HL-60 (cell line): ENCODE data around the gene LCK.

Experiments
- DNase-seq, 2 experiments: peaks; one replicate each; pipeline ENCODE4 v3.0.0-alpha.2; 2010 to 2020; ENCODE audit warnings: low read depth in 1 of 2, low spot score in 1 of 2
- H3K27ac ChIP-seq: fragments of 250-450 bp; sonication (Bioruptor Pico); replicated peaks from 2 replicates; pipeline ENCODE4 v1.5.1; 2020; ENCODE audit warnings: mild to moderate bottlenecking, moderate library complexity
- H3K27me3 ChIP-seq: fragments of 250-450 bp; sonication (Bioruptor Pico); 2 replicates; pipeline ENCODE4 v1.5.1; 2021; ENCODE audit warnings: mild to moderate bottlenecking, moderate library complexity; ENCODE audit not compliant: insufficient read depth, poor library complexity, severe bottlenecking
- H3K4me3 ChIP-seq: replicated peaks from 2 replicates; pipeline ENCODE4 v1.5.1; 2011; ENCODE audit warnings: mild to moderate bottlenecking, control low read depth, low read length; ENCODE audit not compliant: insufficient read depth
- CTCF ChIP-seq: IDR thresholded peaks from one replicate; pipeline ENCODE4 v1.5.1; 2011; ENCODE audit warnings: low read length, control low read depth, inconsistent platforms; ENCODE audit not compliant: insufficient read depth
- GABPA ChIP-seq: IDR thresholded peaks from 2 replicates; pipeline ENCODE4 v1.6.1; 2012; ENCODE audit warnings: low read depth
- POLR2AphosphoS5 ChIP-seq: IDR thresholded peaks from 2 replicates; pipeline ENCODE4 v1.6.1; 2012; ENCODE audit warnings: low read depth
- REST ChIP-seq: IDR thresholded peaks from 2 replicates; pipeline ENCODE4 v1.6.1; 2012; ENCODE audit warnings: low read depth; ENCODE audit not compliant: insufficient replicate concordance
- SPI1 ChIP-seq: IDR thresholded peaks from 2 replicates; pipeline ENCODE4 v1.6.1; 2012; ENCODE audit warnings: low read depth, mild to moderate bottlenecking, borderline replicate concordance

Gene LCK

GRCh38 chr1:32331549-32331948 is 80.5 kb downstream of the LCK start:
- H3K27me3 ChIP-seq, result no peaks in the 10 kb centered on the region
- no peak overlapping the region for H3K4me3 ChIP-seq
- DNase-seq, result no peak
- TF ChIP-seq CTCF, result no peak
- TF ChIP-seq REST, result no peak
- no peak for TF ChIP-seq POLR2AphosphoS5
- TF ChIP-seq GABPA, result no peak
- TF ChIP-seq SPI1, result no peak
- no peak overlapping the region for H3K27ac ChIP-seq

- no peak for TF ChIP-seq POLR2AphosphoS5
- TF ChIP-seq SPI1, result no peak
- no peak for TF ChIP-seq CTCF
- TF ChIP-seq REST, result no peak
- H3K4me3 ChIP-seq, result no peak overlapping the region
- no peak for DNase-seq
- H3K27me3 ChIP-seq, result no peaks in the 10 kb centered on the region
- no peak overlapping the region for H3K27ac ChIP-seq
Observed at GRCh38 chr1:32332290-32333079, 81.4 kb downstream of the LCK start.

- Histone ChIP-seq H3K4me3 (no peak overlapping the region), H3K27ac (no peak overlapping the region), H3K27me3 (no peaks in the 10 kb centered on the region)
- TF ChIP-seq POLR2AphosphoS5 (no peak), GABPA (no peak), REST (no peak), SPI1 (no peak), CTCF (no peak)
- no peak for DNase-seq
Observed at GRCh38 chr1:32333251-32333963, 82.3 kb downstream of the LCK start.
